ENCODE results near the gene RPS15. TPM values are rescaled to one million over a fixed set of nuclear protein-coding genes. Genes with fewer than 3 reads are reported as not detected.

Gene RPS15
- total RNA-seq, 1 donor from 2014 or later = 1,918 TPM

- H3K4me1 Mint-ChIP-seq = peaks cover 6% of the 10 kb centered on the region
- H3K4me3 ChIP-seq = no peak overlapping the region
- H3K36me3 Mint-ChIP-seq = no peaks in the 10 kb centered on the region
- H3K27ac Mint-ChIP-seq = no peak overlapping the region
- TF ChIP-seq EZH2 (IDR thresholded peaks at IDR 0.05) = no peak
- TF ChIP-seq CTCF (IDR thresholded peaks at IDR 0.05) = no peak
- no peak for TF ChIP-seq EZH2phosphoT487 (IDR thresholded peaks at IDR 0.05)
- no peak overlapping the region for H3K27ac ChIP-seq
- no peaks in the 10 kb centered on the region for H3K9me3 ChIP-seq (ENCODE audit: low read depth)
- no peak for DNase-seq (ENCODE audit: low spot score)
- no peak overlapping the region for H2AFZ ChIP-seq (replicated peaks)
- H3K27me3 ChIP-seq = no peaks in the 10 kb centered on the region
- H4K20me1 ChIP-seq (ENCODE audit: low read depth) = peaks cover 13% of the 10 kb centered on the region
- no peak overlapping the region for H3K9ac ChIP-seq
- H3K79me2 ChIP-seq (ENCODE audit: low read depth) = peaks cover 14% of the 10 kb centered on the region
- H3K4me3 Mint-ChIP-seq = no peak overlapping the region
- H3F3A ChIP-seq (ENCODE audit: low read depth) = peaks cover 13% of the 10 kb centered on the region
- no peaks in the 10 kb centered on the region for H3K9me3 Mint-ChIP-seq
- peaks cover 3% of the 10 kb centered on the region for H3K27me3 Mint-ChIP-seq (ENCODE audit: insufficient read depth, low read depth)
- H3K36me3 ChIP-seq = no peaks in the 10 kb centered on the region
- no peak overlapping the region for H3K4me2 ChIP-seq
- peaks cover 7% of the 10 kb centered on the region for H3K4me1 ChIP-seq
These were observed 44.4 kb downstream of the RPS15 start for GRCh38 chr19:1482361-1483130.

DNA sequence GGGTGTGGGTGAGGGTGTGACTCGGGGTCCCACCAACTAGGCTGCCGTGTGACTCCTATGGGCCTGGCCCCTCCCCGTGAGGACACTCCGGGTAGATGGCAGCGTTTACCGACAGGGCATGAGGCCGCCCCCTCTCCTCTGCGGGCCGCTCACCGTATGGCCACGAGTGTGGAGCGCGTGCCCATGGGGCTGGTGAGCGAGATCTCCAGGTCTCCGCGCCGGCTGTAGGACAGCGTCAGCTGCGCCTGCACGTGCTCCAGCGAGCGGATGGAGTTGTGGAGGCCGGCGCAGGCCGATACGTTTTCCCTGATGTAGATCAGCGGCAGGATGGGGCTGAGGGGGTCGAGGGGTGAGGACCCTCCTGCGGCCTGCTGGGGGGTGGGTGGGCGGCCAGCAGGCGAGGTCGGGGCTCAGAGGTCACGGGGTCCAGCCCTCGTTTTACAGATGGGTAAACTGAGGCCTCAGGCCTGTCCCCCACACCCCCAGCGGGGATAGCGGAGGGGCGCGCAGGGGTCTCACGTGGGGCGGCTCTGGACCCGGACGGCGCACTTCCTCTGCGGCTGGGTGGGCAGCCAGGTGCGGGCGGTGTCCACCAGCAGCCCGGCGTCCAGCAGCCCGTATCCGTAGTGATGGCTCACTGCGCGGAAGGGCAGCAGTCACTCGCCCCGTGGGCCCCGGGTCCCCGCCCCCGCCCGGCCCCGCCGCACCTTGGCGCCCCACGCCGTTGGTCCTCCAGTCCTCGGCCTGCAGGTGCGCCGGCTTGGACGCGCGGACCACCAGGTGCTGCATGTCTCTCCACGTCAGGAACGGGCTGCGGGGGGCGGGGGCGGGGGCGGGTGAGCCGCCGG is 45.2 kb downstream of the RPS15 start:
- Histone ChIP-seq H2AFZ (replicated peaks) (no peak overlapping the region), H3K27me3 (no peaks in the 10 kb centered on the region), H3F3A (ENCODE audit: low read depth) (peaks cover 13% of the 10 kb centered on the region), H3K79me2 (ENCODE audit: low read depth) (peaks cover 6% of the 10 kb centered on the region), H3K9ac (no peak overlapping the region), H3K4me2 (no peak overlapping the region), H4K20me1 (ENCODE audit: low read depth) (peaks cover 5% of the 10 kb centered on the region), H3K36me3 (no peaks in the 10 kb centered on the region), H3K27ac (no peak overlapping the region), H3K4me3 (no peak overlapping the region), H3K9me3 (ENCODE audit: low read depth) (no peaks in the 10 kb centered on the region), H3K4me1 (peaks cover under 1% of the 10 kb centered on the region)
- Mint-ChIP-seq H3K9me3 (no peaks in the 10 kb centered on the region), H3K27ac (no peak overlapping the region), H3K36me3 (no peaks in the 10 kb centered on the region), H3K4me1 (peaks cover 6% of the 10 kb centered on the region), H3K4me3 (no peak overlapping the region), H3K27me3 (ENCODE audit: insufficient read depth, low read depth) (peaks cover 3% of the 10 kb centered on the region)
- TF ChIP-seq EZH2phosphoT487 (IDR thresholded peaks at IDR 0.05) (no peak), CTCF (IDR thresholded peaks at IDR 0.05) (no peak)
- DNase-seq (ENCODE audit: low spot score) = no peak

DNA sequence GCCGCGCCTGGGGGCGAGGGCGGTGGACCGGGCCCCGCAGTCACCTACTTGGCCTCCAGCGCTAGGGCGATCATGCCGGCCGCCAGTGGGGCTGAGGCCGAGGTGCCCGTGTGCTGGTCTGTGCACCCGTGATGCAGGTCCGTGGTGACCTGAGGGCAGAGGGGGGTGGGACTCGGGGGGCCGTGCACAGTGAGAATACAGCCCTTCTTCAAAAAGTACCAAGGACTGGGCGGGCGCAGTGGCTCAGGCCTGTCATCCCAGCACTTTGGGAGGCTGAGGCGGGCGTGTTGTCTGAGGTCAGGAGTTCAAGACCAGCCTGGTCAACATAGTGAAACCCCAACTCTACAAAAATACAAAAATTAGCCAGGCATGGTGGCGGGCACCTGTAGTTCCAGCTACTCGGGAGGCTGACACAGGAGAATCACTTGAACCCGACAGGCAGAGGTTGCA is 45.8 kb downstream of the RPS15 start:
- H3K36me3 ChIP-seq = no peaks in the 10 kb centered on the region
- TF ChIP-seq EZH2 (IDR thresholded peaks at IDR 0.05) (no peak), CTCF (IDR thresholded peaks at IDR 0.05) (no peak), EZH2phosphoT487 (IDR thresholded peaks at IDR 0.05) (no peak)
- Mint-ChIP-seq H3K9me3 (no peaks in the 10 kb centered on the region), H3K4me3 (no peak overlapping the region), H3K27me3 (ENCODE audit: insufficient read depth, low read depth) (peaks cover 3% of the 10 kb centered on the region), H3K27ac (no peak overlapping the region), H3K4me1 (peaks cover 5% of the 10 kb centered on the region), H3K36me3 (no peaks in the 10 kb centered on the region)
- H3K4me3 ChIP-seq = no peak overlapping the region
- H3K4me1 ChIP-seq = no peaks in the 10 kb centered on the region
- peaks cover 13% of the 10 kb centered on the region for H3F3A ChIP-seq (ENCODE audit: low read depth)
- no peak overlapping the region for H3K4me2 ChIP-seq
- no peaks in the 10 kb centered on the region for H3K79me2 ChIP-seq (ENCODE audit: low read depth)
- no peak overlapping the region for H3K9ac ChIP-seq
- no peak overlapping the region for H3K27ac ChIP-seq
- no peaks in the 10 kb centered on the region for H3K9me3 ChIP-seq (ENCODE audit: low read depth)
- H3K27me3 ChIP-seq = no peaks in the 10 kb centered on the region
- H2AFZ ChIP-seq (replicated peaks) = no peak overlapping the region
- no peaks in the 10 kb centered on the region for H4K20me1 ChIP-seq (ENCODE audit: low read depth)
- no peak for DNase-seq (ENCODE audit: low spot score)

Measured in neural progenitor cell (in vitro differentiated cells).